WERI-Rb-1 (cell line): ENCODE results near the gene HOXD9.
A peak's percentile ranks its signal among the peaks of the same experiment; 100 is the strongest.

Source experiments
- DNase-seq: peaks from one replicate; pipeline ENCODE4 v3.0.0-alpha.2; 2020
- H3K27ac ChIP-seq: fragments of 250-450 bp; sonication (Bioruptor Pico); 2 replicates; pipeline ENCODE4 v1.5.1; 2020; ENCODE audit warnings: mild to moderate bottlenecking, moderate library complexity
- H3K27me3 ChIP-seq: fragments of 250-450 bp; sonication (Bioruptor Pico); 2 replicates; pipeline ENCODE4 v1.5.1; 2021; ENCODE audit warnings: mild to moderate bottlenecking, low read depth, moderate library complexity; ENCODE audit not compliant: insufficient read depth, severe bottlenecking
- H3K36me3 ChIP-seq: fragments of 250-450 bp; sonication (Bioruptor Pico); 2 replicates; pipeline ENCODE4 v1.5.1; 2020; ENCODE audit warnings: mild to moderate bottlenecking, moderate library complexity
- H3K4me3 ChIP-seq: 2 replicates; pipeline ENCODE4 v1.5.1; 2011; ENCODE audit warnings: low read depth, mild to moderate bottlenecking, control low read depth, low read length
- H3K9me3 ChIP-seq: fragments of 250-450 bp; sonication (Bioruptor Pico); 2 replicates; pipeline ENCODE4 v1.5.1; 2021; ENCODE audit warnings: mild to moderate bottlenecking, moderate library complexity; ENCODE audit not compliant: severe bottlenecking
- CTCF ChIP-seq: IDR thresholded peaks from 2 replicates; pipeline ENCODE4 v1.5.1; 2011; ENCODE audit warnings: low read depth, mild to moderate bottlenecking, control low read depth, inconsistent platforms, low read length

Gene HOXD9

GRCh38 chr2:176081376-176081836 is 41.1 kb upstream of the HOXD9 start:
- Histone ChIP-seq H3K36me3 (no peaks in the 10 kb centered on the region), H3K4me3 (no peak overlapping the region), H3K27me3 (peaks cover 82% of the 10 kb centered on the region), H3K9me3 (peaks cover 29% of the 10 kb centered on the region), H3K27ac (no peak overlapping the region)
- DNase-seq, result no peak
- TF ChIP-seq CTCF, result no peak

DNA sequence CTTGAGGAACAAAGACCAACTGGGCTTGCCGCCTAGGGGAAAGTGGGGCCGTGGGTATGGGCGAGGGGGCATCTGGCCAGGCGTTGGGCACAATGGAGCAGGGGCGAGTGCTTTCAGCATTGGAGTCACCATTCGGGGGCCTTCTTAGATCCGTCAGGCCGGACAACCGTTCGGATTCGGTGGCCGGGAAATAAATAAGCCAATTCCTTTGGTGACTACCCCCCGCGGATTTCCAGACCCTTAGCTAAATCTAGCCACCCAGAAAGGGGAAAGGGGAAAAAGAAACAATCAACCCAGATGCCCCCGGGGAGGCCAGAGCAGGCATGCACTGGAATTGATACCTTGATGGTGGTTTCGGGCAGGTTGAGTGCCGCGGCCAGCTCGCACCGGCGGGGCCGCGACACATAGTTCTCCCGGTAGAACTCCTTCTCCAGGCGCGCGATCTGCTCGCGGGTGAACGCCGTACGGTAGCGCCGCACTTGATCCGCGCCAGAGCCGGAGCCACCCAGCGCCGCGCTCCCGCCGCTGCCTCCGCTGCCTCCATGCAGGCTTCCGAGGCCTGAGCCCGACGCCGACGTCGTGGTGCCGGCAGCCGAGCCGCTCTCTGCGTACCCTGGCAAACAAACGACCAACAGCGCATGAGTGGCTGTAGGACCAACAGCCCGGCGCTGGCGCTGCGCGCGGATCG is 40.5 kb upstream of the HOXD9 start:
- no peak for DNase-seq
- peaks cover 29% of the 10 kb centered on the region for H3K9me3 ChIP-seq
- no peak overlapping the region for H3K27ac ChIP-seq
- TF ChIP-seq CTCF, result no peak
- no peak overlapping the region for H3K4me3 ChIP-seq
- no peaks in the 10 kb centered on the region for H3K36me3 ChIP-seq
- peaks cover 83% of the 10 kb centered on the region for H3K27me3 ChIP-seq

- Histone ChIP-seq H3K9me3 (peaks cover 29% of the 10 kb centered on the region), H3K4me3 (no peak overlapping the region), H3K27ac (no peak overlapping the region), H3K27me3 (peaks cover 88% of the 10 kb centered on the region), H3K36me3 (no peaks in the 10 kb centered on the region)
- no peak for TF ChIP-seq CTCF
- DNase-seq, result no peak
Observed at GRCh38 chr2:176082525-176082823, 40.0 kb upstream of the HOXD9 start.

DNA sequence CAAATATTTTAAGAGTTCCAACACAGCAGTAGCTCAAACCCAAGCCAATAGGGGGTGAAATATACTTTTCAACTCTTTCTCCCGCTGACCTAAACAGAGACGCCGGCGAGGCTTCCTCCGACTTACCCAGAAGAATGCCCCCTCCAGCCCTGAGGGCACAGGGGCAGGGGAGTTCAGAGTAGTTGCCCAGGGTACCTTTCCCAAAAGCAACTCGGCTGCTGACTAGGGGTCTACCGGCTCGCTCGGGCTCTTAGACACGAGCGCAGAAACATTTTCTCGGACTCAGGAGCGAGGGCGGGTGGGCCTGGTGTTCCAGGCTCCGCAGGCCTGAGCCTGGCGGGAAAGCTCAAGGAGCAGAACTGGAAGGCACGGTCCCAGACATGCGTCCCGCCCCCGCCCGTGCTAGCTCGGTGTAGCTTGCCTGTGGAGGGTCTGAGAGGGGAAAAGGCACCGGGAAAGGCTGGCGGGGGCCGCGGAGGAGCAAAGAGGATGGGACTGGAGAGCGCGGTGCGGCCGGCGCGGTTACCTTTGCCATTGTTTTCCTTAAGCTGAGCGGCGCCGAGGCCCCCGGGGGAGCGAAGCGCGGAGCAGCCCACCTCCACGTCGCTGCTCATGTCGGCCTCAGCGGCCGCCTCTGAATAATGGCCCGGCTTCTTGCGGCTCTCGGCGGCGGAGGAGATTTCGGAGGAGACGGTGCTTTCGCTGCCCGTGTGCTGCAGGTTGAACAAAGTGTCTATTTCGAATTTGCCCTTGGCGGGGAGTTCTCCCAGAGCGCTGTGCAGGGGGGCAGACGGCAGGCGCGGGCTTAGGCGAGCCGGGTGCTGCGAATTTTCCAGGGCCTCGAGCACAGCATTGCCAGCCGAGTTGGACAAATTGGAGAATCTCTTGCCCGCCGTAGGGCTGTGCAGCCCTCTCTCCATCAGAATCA is 39.4 kb upstream of the HOXD9 start:
- no peaks in the 10 kb centered on the region for H3K36me3 ChIP-seq
- no peak for TF ChIP-seq CTCF
- peaks cover 29% of the 10 kb centered on the region for H3K9me3 ChIP-seq
- H3K27ac ChIP-seq, result no peak overlapping the region
- no peak for DNase-seq
- peaks cover 94% of the 10 kb centered on the region for H3K27me3 ChIP-seq
- H3K4me3 ChIP-seq, result peak overlapping the region; percentile 12

GRCh38 chr2:176083796-176084261 is 38.7 kb upstream of the HOXD9 start, which contains the start of gene EVX2:
Gene EVX2, minus strand, starts transcription at chr2:176083962. Its CDS starts 186 bp downstream, at chr2:176083776.
- H3K27me3 ChIP-seq, result peaks cover 96% of the 10 kb centered on the region
- H3K27ac ChIP-seq, result no peak within 1 kb of the TSS
- no peak for TF ChIP-seq CTCF

More at GRCh38 chr2:176083796-176084261, 38.7 kb upstream of the HOXD9 start, which contains the start of gene EVX2:
- peak within 1 kb of the TSS; percentile 12 for H3K4me3 ChIP-seq
- peaks cover 29% of the 10 kb centered on the region for H3K9me3 ChIP-seq
- no peaks in the 10 kb centered on the region for H3K36me3 ChIP-seq
- no peak for DNase-seq
